GM13976 (cell line): Measurements from ENCODE around the gene WDR72.

Source experiments
- DNase-seq: peaks from one replicate; pipeline ENCODE4 v3.0.0; 2012; ENCODE audit warnings: low spot score
- CTCF ChIP-seq: IDR thresholded peaks from 2 replicates; pipeline ENCODE4 v1.5.1; 2012; ENCODE audit warnings: borderline replicate concordance, mild to moderate bottlenecking; ENCODE audit not compliant: insufficient read depth; ENCODE audit errors: extremely low read depth, missing control alignments, control extremely low read depth
- in situ Hi-C: fragments of 300-500 bp; cut with MboI; formaldehyde crosslinking; loops from one replicate; pipeline ENCODE4 v1.12.0; 2022; ENCODE audit warnings: low sequenced_read_pairs, mixed read lengths, inconsistent platforms; ENCODE audit not compliant: unreplicated experiment

Gene WDR72

GRCh38 chr15:53588773-53589172 lies 170.7 kb downstream of the WDR72 start:
- DNase-seq: no peak
- no peak for TF ChIP-seq CTCF
- in situ Hi-C loops: no loop called here

- in situ Hi-C loops: no loop called here
- DNase-seq: peak; percentile 0
- TF ChIP-seq CTCF: peak; percentile 20
These were observed 172.7 kb downstream of the WDR72 start for GRCh38 chr15:53586799-53587198.

GRCh38 chr15:53581513-53581912 lies 177.9 kb downstream of the WDR72 start:
- in situ Hi-C loops: no loop called here
- TF ChIP-seq CTCF: no peak
- DNase-seq: no peak

GRCh38 chr15:53580366-53580765 lies 179.1 kb downstream of the WDR72 start:
- DNase-seq: no peak
- no peak for TF ChIP-seq CTCF
- in situ Hi-C loops: no loop called here

- no peak for TF ChIP-seq CTCF
- no peak for DNase-seq
- in situ Hi-C loops: no loop called here
These were observed 182.6 kb downstream of the WDR72 start for GRCh38 chr15:53576841-53577240.

- no peak for TF ChIP-seq CTCF
- in situ Hi-C loops: no loop called here
- DNase-seq: no peak
These were observed 186.4 kb downstream of the WDR72 start for GRCh38 chr15:53573091-53573490.
